ENCODE results near the gene RBM39.

The RBM39 gene

GRCh38 chr20:35665949-35666288, 76.1 kb downstream of the RBM39 start:
- DNase-seq: no peak

DNA sequence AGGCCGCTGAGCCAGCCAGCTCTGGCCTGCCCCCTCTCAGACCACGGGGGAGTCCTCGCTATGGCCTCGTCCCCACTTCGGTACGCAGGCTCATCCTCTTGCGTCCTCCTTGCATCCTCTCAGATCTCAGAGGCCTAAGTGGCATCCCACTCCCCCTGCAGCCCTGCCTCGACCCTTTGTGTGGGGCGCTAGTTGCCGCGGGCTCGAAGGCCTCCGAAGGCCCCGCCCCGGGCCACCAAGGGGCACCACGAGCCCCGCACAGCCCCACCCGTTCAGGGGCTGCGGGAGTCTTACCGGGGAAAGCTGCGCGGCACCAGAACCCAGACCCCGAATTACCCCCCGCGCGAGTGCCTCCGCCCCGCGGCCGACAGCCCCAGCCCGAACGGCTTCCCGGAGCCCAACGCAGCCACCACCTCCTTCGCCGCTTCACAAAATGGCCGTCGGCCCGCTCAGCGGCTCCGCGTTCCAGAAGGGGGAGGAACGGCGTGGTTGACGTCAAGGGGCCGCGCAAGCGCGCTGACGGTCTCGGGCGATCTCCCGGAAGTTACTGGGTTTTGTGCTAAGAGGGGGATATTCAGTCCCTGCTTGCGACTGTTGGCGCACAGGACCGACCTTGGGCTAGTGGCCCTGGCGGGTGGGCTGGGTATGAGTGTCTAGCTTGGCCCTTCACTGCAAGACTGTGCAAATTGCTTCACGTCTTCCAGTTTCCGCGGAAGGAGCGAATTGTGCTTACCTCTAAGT, 77.4 kb downstream of the RBM39 start, which contains the start of the genes CPNE1 and RBM12:
CPNE1 (minus strand) TSS at position 435 of the 741 bp plus-strand sequence. CDS start 31,977 bp downstream, outside the sequence.
RBM12 (minus strand) TSS at position 435 of the 741 bp plus-strand sequence. CDS start 9,578 bp downstream, outside the sequence.
- peak; percentile 96 for DNase-seq

- DNase-seq: peak; percentile 64
Measured at GRCh38 chr20:35663516-35664465, 78.3 kb downstream of the RBM39 start.

GRCh38 chr20:35662551-35662950, 79.5 kb downstream of the RBM39 start:
- DNase-seq: peak; percentile 58

DNA sequence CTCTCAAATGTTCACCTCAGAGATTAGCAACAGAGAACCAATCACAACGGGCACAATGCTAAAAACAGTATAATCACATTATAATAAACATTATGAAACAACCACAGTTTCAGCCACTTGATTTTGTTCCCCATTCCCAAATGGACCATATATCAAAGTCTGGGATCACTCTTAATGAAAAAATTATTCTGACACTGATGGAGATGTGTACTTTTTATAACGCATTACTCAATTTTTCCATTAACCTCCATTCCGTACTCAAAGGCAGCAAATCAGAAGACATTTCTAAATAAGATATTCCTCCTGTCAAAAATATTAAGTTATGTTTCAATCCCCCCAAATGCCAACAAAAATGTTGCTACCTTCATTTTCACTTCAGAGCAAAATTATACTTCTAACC, 80.2 kb downstream of the RBM39 start:
- DNase-seq: no peak

DNA sequence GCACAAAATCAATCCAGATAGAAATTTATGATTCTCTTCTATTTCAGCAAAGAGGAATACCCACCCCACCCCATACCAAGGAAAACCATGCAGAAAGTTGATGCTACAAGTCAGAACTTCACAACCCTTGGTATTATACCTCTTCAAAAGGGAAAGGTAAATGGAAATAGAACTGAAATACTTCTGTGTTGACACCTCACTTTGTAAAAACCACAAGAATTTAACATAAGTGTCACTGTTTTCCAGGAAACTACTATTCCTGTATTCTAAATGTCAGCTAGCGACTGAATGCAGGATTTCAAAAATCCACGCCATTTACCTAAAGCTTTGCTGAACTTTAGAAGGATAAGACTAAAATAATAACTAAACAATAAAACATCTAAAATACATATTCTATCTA, 81.0 kb downstream of the RBM39 start:
- DNase-seq: peak; percentile 49

- DNase-seq: peak; percentile 45
Measured at GRCh38 chr20:35660122-35660937, 81.7 kb downstream of the RBM39 start.

- DNase-seq: no peak
Measured at GRCh38 chr20:35657271-35657670, 84.8 kb downstream of the RBM39 start.

DNA sequence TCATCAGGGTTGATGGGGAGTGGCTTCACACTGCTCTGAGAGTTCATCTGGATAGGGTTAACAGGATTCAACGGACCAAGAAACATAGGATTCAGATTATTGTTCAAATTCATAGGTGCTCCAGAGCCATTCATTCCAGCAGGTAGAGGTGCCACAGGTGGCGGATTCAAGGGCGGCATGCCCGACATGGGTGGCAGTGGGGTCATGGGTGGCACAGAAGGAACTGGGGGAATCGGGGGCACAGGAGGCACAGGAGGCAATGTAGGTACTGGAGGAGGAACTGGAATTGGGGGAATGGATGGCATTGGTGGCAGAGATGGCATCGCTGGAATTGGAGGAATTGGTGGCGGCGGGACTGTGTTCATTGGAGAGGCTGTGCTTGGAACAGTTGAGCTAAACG, 87.6 kb downstream of the RBM39 start:
- no peak for DNase-seq

DNA sequence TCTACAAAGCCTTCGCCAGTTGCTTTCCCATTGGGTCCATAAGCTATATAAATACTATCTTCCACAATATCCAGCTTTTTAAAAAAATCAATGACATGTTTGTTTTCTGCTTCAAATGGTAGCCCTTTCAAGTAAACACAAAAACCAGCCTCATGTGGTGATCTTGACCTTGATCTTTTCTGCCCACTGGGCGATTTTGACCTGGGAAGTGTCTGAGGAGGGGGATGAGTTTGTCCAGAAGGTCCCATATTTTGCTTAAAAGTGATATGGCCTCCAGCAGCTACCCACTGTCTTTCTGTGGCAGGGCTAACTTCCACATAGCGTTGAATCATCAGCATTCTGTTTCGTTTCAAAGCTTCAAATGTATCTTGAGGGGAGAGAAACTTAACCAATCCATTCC, 88.2 kb downstream of the RBM39 start:
- DNase-seq: no peak

Data from activated CD4-positive, alpha-beta T cell treated with anti-CD3 and anti-CD28 coated beads, Interleukin-2, amount 50 U/mL, for 16 hours (primary cell).